Mucosa of stomach (tissue), 1 donor: ENCODE measurements around the gene GRAMD2A.

Experiments
- H3K27me3 ChIP-seq: one replicate; pipeline ENCODE4 v1.7.0; 2013; ENCODE audit warnings: mild to moderate bottlenecking, low read length; ENCODE audit not compliant: control insufficient read depth, insufficient read depth
- H3K36me3 ChIP-seq: one replicate; pipeline ENCODE4 v1.7.0; 2013; ENCODE audit warnings: low read length; ENCODE audit not compliant: control insufficient read depth, insufficient read depth
- H3K4me1 ChIP-seq: one replicate; pipeline ENCODE4 v1.7.0; 2013; ENCODE audit warnings: mild to moderate bottlenecking, low read length; ENCODE audit not compliant: control insufficient read depth, insufficient read depth
- H3K4me3 ChIP-seq: one replicate; pipeline ENCODE4 v1.7.0; 2013; ENCODE audit warnings: low read length
- H3K9ac ChIP-seq: one replicate; pipeline ENCODE4 v1.7.0; 2013; ENCODE audit warnings: mild to moderate bottlenecking, low read length, moderate library complexity
- H3K9me3 ChIP-seq: one replicate; pipeline ENCODE4 v1.7.0; 2013; ENCODE audit warnings: mild to moderate bottlenecking, low read length, moderate library complexity; ENCODE audit not compliant: control insufficient read depth
- donor health status: Pancreatic carcinoma.

Gene GRAMD2A

GRCh38 chr15:72112116-72112515, 85.5 kb downstream of the GRAMD2A start:
- peaks cover 3% of the 10 kb centered on the region for H3K4me1 ChIP-seq
- H3K9me3 ChIP-seq: no peaks in the 10 kb centered on the region
- H3K9ac ChIP-seq: no peak overlapping the region
- H3K4me3 ChIP-seq: no peak overlapping the region
- H3K27me3 ChIP-seq: no peaks in the 10 kb centered on the region
- no peaks in the 10 kb centered on the region for H3K36me3 ChIP-seq

DNA sequence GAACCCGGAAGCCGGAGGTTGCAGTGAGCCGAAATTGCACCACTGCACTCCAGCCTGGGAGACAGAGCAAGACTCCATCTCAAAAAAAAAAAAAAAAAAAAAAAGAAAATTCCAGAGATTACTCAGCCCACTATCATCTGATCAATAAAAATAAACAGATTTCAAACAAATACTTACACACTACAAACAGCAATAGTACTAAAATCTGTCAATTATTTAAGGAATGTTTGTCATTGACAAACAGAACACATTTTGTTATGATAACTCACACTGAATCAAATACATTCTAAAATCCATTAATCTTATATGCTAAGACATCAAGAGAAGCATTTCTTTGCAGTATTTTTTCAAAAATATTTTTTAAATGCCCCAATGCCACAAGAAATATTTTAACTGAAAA, 87.2 kb downstream of the GRAMD2A start:
- Histone ChIP-seq H3K4me3 (no peak overlapping the region), H3K9me3 (no peaks in the 10 kb centered on the region), H3K4me1 (no peaks in the 10 kb centered on the region), H3K9ac (no peak overlapping the region), H3K36me3 (no peaks in the 10 kb centered on the region), H3K27me3 (no peaks in the 10 kb centered on the region)
